Gastroesophageal sphincter (tissue), 3 donors: Measurements from ENCODE around the gene NAV2.

Experiments
- EP300 ChIP-seq: sonication (generic); formaldehyde crosslinking; IDR thresholded peaks from one replicate; pipeline ENCODE4 v1.6.1; 2017; ENCODE audit warnings: antibody characterized with exemption, mild to moderate bottlenecking
- POLR2AphosphoS5 ChIP-seq: sonication (generic); formaldehyde crosslinking; IDR thresholded peaks from one replicate; pipeline ENCODE4 v1.6.1; 2017; ENCODE audit warnings: antibody characterized with exemption
- TF ChIP-seq, protein P1 (sequence below), 4 experiments: fragments of 200-600 bp in 2 of 4; fragments of 450-650 bp in 2 of 4; sonication (generic) in 1 of 4; IDR thresholded peaks; one replicate each; pipeline ENCODE4 v1.5.1; 2017 to 2019; ENCODE audit warnings: antibody characterized with exemption in 4 of 4, mild to moderate bottlenecking in 2 of 4, moderate library complexity in 2 of 4

DNA sequence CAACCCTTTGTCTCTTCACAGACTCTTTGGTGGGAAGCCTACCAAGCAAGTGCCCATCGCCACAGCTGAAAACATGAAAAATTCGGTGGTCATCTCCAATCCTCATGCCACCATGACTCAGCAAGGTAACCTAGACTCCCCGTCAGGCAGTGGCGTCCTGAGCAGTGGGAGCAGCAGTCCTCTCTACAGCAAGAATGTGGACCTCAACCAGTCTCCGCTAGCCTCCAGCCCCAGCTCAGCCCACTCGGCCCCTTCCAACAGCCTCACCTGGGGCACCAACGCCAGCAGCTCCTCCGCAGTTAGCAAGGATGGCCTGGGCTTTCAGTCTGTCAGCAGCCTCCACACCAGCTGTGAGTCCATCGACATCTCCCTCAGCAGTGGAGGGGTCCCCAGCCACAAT is 336.1 kb downstream of the NAV2 start:
- TF ChIP-seq, protein P1, sequence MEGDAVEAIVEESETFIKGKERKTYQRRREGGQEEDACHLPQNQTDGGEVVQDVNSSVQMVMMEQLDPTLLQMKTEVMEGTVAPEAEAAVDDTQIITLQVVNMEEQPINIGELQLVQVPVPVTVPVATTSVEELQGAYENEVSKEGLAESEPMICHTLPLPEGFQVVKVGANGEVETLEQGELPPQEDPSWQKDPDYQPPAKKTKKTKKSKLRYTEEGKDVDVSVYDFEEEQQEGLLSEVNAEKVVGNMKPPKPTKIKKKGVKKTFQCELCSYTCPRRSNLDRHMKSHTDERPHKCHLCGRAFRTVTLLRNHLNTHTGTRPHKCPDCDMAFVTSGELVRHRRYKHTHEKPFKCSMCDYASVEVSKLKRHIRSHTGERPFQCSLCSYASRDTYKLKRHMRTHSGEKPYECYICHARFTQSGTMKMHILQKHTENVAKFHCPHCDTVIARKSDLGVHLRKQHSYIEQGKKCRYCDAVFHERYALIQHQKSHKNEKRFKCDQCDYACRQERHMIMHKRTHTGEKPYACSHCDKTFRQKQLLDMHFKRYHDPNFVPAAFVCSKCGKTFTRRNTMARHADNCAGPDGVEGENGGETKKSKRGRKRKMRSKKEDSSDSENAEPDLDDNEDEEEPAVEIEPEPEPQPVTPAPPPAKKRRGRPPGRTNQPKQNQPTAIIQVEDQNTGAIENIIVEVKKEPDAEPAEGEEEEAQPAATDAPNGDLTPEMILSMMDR (IDR thresholded peaks at IDR 0.05): no peak
- TF ChIP-seq POLR2AphosphoS5 (no peak), EP300 (no peak)
